ENCODE results near the gene TSFM. TPM values are rescaled to one million over a fixed set of nuclear protein-coding genes. Genes with fewer than 3 reads are reported as not detected.

The TSFM gene
- total and polyA plus RNA-seq, 2 donors (not counting 1 experiment from before 2014, with no cell fraction given) = 15.5 to 16.8 TPM

DNA sequence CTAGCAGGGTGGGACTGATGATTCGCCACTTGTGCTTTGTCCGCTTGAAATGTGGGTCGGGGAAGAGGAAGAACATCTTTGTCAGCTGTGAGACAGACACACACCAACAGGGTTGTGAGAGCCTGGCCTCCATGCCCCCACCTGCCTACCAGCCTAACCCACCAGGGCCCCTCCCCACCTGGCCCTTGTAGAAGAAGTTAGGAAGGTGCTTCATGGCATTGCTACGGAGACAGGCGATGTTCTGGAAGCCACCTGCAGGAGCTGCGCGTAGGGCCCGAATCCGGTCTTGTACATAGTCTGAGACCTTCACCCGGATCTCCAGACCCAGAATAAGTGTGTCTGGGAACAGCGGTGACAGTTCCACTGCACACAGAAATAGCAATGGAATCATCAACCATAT is 13.0 kb upstream of the TSFM start:
- H3K79me2 ChIP-seq (ENCODE audit: control insufficient read depth, insufficient read depth, low read length) = peaks cover 5% of the 10 kb centered on the region
- H2AFZ ChIP-seq (ENCODE audit: low read length) = no peak overlapping the region
- H3K4me1 ChIP-seq (ENCODE audit: control insufficient read depth, extremely low read depth, insufficient read depth, low read length) = peaks cover 20% of the 10 kb centered on the region
- H3K9me3 ChIP-seq (ENCODE audit: control insufficient read depth, insufficient read depth, low read depth, low read length) = no peaks in the 10 kb centered on the region
- H3K4me3 ChIP-seq (replicated peaks in 1 of 4; ENCODE audit: control extremely low read depth in 1 of 4, insufficient read depth in 1 of 4, low read depth in 3 of 4, low read length in 4 of 4) = no peak overlapping the region
- no peak overlapping the region for H3K4me2 ChIP-seq (ENCODE audit: extremely low read depth, insufficient read depth, low read length)
- H3K9ac ChIP-seq (ENCODE audit: insufficient read depth, low read length) = no peak overlapping the region
- peaks cover 22% of the 10 kb centered on the region for H3K27me3 ChIP-seq (ENCODE audit: control insufficient read depth, insufficient read depth, low read length)
- H3K27ac ChIP-seq (ENCODE audit: insufficient read depth, low read length) = no peak overlapping the region
- TF ChIP-seq, protein P1, sequence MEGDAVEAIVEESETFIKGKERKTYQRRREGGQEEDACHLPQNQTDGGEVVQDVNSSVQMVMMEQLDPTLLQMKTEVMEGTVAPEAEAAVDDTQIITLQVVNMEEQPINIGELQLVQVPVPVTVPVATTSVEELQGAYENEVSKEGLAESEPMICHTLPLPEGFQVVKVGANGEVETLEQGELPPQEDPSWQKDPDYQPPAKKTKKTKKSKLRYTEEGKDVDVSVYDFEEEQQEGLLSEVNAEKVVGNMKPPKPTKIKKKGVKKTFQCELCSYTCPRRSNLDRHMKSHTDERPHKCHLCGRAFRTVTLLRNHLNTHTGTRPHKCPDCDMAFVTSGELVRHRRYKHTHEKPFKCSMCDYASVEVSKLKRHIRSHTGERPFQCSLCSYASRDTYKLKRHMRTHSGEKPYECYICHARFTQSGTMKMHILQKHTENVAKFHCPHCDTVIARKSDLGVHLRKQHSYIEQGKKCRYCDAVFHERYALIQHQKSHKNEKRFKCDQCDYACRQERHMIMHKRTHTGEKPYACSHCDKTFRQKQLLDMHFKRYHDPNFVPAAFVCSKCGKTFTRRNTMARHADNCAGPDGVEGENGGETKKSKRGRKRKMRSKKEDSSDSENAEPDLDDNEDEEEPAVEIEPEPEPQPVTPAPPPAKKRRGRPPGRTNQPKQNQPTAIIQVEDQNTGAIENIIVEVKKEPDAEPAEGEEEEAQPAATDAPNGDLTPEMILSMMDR (conservative IDR thresholded peaks at IDR 0.05 in 1 of 2, IDR thresholded peaks at IDR 0.05 in 1 of 2; ENCODE audit: low read depth in 1 of 2, low read length in 2 of 2) = no peak
- no peak for TF ChIP-seq EZH2 (IDR thresholded peaks at IDR 0.05; ENCODE audit: low read length, missing control alignments)
- H3K36me3 ChIP-seq (ENCODE audit: control insufficient read depth, insufficient read depth, low read length) = peaks cover 11% of the 10 kb centered on the region
- DNase-seq (ENCODE audit: low read depth in 2 of 2) = no peak
- no peaks in the 10 kb centered on the region for H4K20me1 ChIP-seq (ENCODE audit: control insufficient read depth, extremely low read depth, insufficient read depth, low read length)

DNA sequence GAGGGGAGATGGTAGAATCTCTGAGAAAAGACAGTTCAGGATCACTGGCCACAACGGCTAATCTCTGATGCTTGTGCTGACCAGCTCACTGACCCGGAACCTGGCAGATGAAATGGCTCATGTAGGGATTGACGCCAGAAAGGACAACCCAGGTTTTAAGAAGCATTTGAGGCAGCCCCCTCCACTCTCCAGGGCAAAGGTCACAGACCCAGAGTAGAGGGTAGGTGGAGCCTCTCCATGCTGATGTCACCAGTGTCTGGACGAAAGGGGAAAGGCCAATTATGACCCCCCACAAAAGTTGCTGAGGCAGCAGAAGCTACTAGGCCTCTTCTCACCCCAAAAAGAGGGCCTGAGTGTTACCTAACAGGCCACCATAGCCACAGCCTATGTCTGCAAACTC is 11.9 kb upstream of the TSFM start:
- Histone ChIP-seq H3K27ac (ENCODE audit: insufficient read depth, low read length) (no peak overlapping the region), H3K9ac (ENCODE audit: insufficient read depth, low read length) (peak overlapping the region; percentile 6), H3K27me3 (ENCODE audit: control insufficient read depth, insufficient read depth, low read length) (peaks cover 11% of the 10 kb centered on the region), H3K9me3 (ENCODE audit: control insufficient read depth, insufficient read depth, low read depth, low read length) (no peaks in the 10 kb centered on the region), H3K4me3 (replicated peaks in 1 of 4; ENCODE audit: control extremely low read depth in 1 of 4, insufficient read depth in 1 of 4, low read depth in 3 of 4, low read length in 4 of 4) (no peak overlapping the region), H3K4me2 (ENCODE audit: extremely low read depth, insufficient read depth, low read length) (peak overlapping the region; percentile 99), H4K20me1 (ENCODE audit: control insufficient read depth, extremely low read depth, insufficient read depth, low read length) (no peaks in the 10 kb centered on the region), H3K4me1 (ENCODE audit: control insufficient read depth, extremely low read depth, insufficient read depth, low read length) (peaks cover 15% of the 10 kb centered on the region), H3K36me3 (ENCODE audit: control insufficient read depth, insufficient read depth, low read length) (peaks cover 11% of the 10 kb centered on the region), H3K79me2 (ENCODE audit: control insufficient read depth, insufficient read depth, low read length) (peaks cover 5% of the 10 kb centered on the region), H2AFZ (ENCODE audit: low read length) (no peak overlapping the region)
- no peak for DNase-seq (ENCODE audit: low read depth in 2 of 2)
- no peak for TF ChIP-seq EZH2 (IDR thresholded peaks at IDR 0.05; ENCODE audit: low read length, missing control alignments)
- TF ChIP-seq, protein P1 (conservative IDR thresholded peaks at IDR 0.05 in 1 of 2, IDR thresholded peaks at IDR 0.05 in 1 of 2; ENCODE audit: low read depth in 1 of 2, low read length in 2 of 2) = no peak

DNA sequence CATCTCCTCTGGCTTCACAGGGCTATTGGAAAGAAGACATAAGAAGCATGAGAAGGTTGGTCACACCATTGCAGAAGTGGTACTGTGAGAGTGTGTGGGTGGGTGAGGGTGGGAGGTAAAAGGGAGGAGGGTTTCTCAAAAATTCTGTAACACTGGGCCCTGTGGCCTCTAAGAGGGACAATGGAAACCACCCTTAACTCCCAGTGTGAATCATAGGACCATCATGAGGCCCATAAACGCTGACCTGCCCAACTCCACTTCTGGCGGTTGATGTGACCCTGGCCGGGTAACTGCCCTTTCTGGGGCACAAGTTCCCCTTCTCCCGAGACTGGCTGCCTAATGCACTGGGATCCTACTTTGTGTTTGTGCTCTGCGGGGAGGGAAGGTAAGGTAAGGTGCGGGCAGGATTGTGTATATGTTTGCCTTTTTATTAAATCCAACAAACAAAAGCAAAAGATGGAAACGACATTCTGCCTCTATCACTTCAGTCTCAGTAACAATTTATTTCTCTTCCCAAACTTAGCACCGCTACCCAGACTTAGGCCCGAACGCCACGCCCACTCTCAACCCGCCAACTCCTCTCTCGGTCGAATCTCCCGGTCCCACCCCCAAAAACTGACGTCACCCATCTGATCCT is 11.2 kb upstream of the TSFM start:
- Histone ChIP-seq H2AFZ (ENCODE audit: low read length) (peak overlapping the region; percentile 98), H3K9me3 (ENCODE audit: control insufficient read depth, insufficient read depth, low read depth, low read length) (no peaks in the 10 kb centered on the region), H3K36me3 (ENCODE audit: control insufficient read depth, insufficient read depth, low read length) (peaks cover 11% of the 10 kb centered on the region), H3K9ac (ENCODE audit: insufficient read depth, low read length) (peak overlapping the region; percentile 98), H3K79me2 (ENCODE audit: control insufficient read depth, insufficient read depth, low read length) (peaks cover 5% of the 10 kb centered on the region), H3K27ac (ENCODE audit: insufficient read depth, low read length) (peak overlapping the region; percentile 99), H3K4me1 (ENCODE audit: control insufficient read depth, extremely low read depth, insufficient read depth, low read length) (peaks cover 13% of the 10 kb centered on the region), H3K4me3 (replicated peaks in 1 of 4; ENCODE audit: control extremely low read depth in 1 of 4, insufficient read depth in 1 of 4, low read depth in 3 of 4, low read length in 4 of 4) (peak overlapping the region; percentile 89 to 98 (median 93)), H4K20me1 (ENCODE audit: control insufficient read depth, extremely low read depth, insufficient read depth, low read length) (no peaks in the 10 kb centered on the region), H3K27me3 (ENCODE audit: control insufficient read depth, insufficient read depth, low read length) (peaks cover 5% of the 10 kb centered on the region), H3K4me2 (ENCODE audit: extremely low read depth, insufficient read depth, low read length) (peak overlapping the region; percentile 99)
- peak; percentile 90 to 92 for DNase-seq (ENCODE audit: low read depth in 2 of 2)
- TF ChIP-seq, protein P1 (conservative IDR thresholded peaks at IDR 0.05 in 1 of 2, IDR thresholded peaks at IDR 0.05 in 1 of 2; ENCODE audit: low read depth in 1 of 2, low read length in 2 of 2) = no peak
- TF ChIP-seq EZH2 (IDR thresholded peaks at IDR 0.05; ENCODE audit: low read length, missing control alignments) = no peak

Measured in fibroblast of lung (primary cell).